HG03175 (cell line): ENCODE results near the gene NCBP3.

Experiments used
- ATAC-seq: cut with Tn5 transposase; IDR thresholded peaks from one replicate; pipeline ENCODE4 v1.9.1; 2021; ENCODE audit warnings: mild to moderate bottlenecking, moderate library complexity; ENCODE audit not compliant: unreplicated experiment

The NCBP3 gene

GRCh38 chr17:3761036-3761917 lies 84.8 kb downstream of the NCBP3 start:
- no peak for ATAC-seq

GRCh38 chr17:3759597-3760216 lies 86.3 kb downstream of the NCBP3 start:
- no peak for ATAC-seq

GRCh38 chr17:3755335-3756030 lies 90.6 kb downstream of the NCBP3 start:
- no peak for ATAC-seq

GRCh38 chr17:3754458-3755334 lies 91.3 kb downstream of the NCBP3 start:
- ATAC-seq = peak; percentile 43

GRCh38 chr17:3754066-3754457 lies 92.0 kb downstream of the NCBP3 start:
- ATAC-seq = no peak

- no peak for ATAC-seq
Observed at GRCh38 chr17:3753624-3754023, 92.4 kb downstream of the NCBP3 start.
